IMR-90 (cell line): ENCODE results near the gene AGAP1. TPM values are rescaled to one million over a fixed set of nuclear protein-coding genes. Genes with fewer than 3 reads are reported as not detected.

Experiments
- ATAC-seq: fragments of 200-7000 bp; cut with Tn5 transposase; 2 replicates; pipeline ENCODE4 v1.9.1; 2020; ENCODE audit warnings: low read depth, mild to moderate bottlenecking, moderate library complexity
- BruUV-seq: library from RNA; stranded (reverse); fragments of 400-500 nt; replicated peaks from 2 replicates; lab custom pipeline; 2021; lab: Mats Ljungman, UMichigan
- CTCF ChIA-PET: fragments of 300-600 bp; formaldehyde crosslinking; extraction: SDS; loops from one replicate; lab custom pipeline; 2021; ENCODE audit warnings: antibody characterized with exemption; lab: Yijun Ruan, JAX
- POLR2A ChIA-PET: fragments of 300-600 bp; sonication (Branson Sonifier 250); formaldehyde crosslinking; loops from one replicate; lab custom pipeline; 2022; ENCODE audit warnings: antibody characterized with exemption; ENCODE audit not compliant: unreplicated experiment; lab: Charles Lee
- DNase-seq: peaks from one replicate; pipeline ENCODE4 v3.0.0; 2013
- H2AFZ ChIP-seq: replicated peaks from 2 replicates; pipeline ENCODE3; 2013; ENCODE audit warnings: low read length, mild to moderate bottlenecking; ENCODE audit not compliant: poor library complexity
- H2AK5ac ChIP-seq: 2 replicates; pipeline ENCODE4 v1.6.1; 2013; ENCODE audit warnings: low read depth, low read length, inconsistent platforms
- H2AK9ac ChIP-seq: replicated peaks from 2 replicates; pipeline ENCODE3; 2013; ENCODE audit warnings: mild to moderate bottlenecking, low read depth, low read length, moderate library complexity; ENCODE audit not compliant: poor library complexity
- H2BK120ac ChIP-seq: 2 replicates; pipeline ENCODE4 v1.6.1; 2013; ENCODE audit warnings: low read depth, low read length, inconsistent platforms
- H2BK15ac ChIP-seq: 3 replicates; pipeline ENCODE4 v1.6.1; 2013; ENCODE audit warnings: low read depth, low read length, inconsistent platforms
- H2BK20ac ChIP-seq: 2 replicates; pipeline ENCODE4 v1.6.1; 2013; ENCODE audit warnings: low read depth, mild to moderate bottlenecking, inconsistent platforms, low read length, moderate library complexity
- H2BK5ac ChIP-seq: 2 replicates; pipeline ENCODE4 v1.6.1; 2013; ENCODE audit warnings: mild to moderate bottlenecking, low read depth, low read length, inconsistent platforms; ENCODE audit not compliant: poor library complexity, severe bottlenecking
- H3K14ac ChIP-seq: replicated peaks from 2 replicates; pipeline ENCODE4 v1.6.1; 2013; ENCODE audit warnings: low read depth, low read length, inconsistent platforms
- H3K18ac ChIP-seq: 2 replicates; pipeline ENCODE4 v1.6.1; 2013; ENCODE audit warnings: low read depth, low read length, control low read depth
- H3K23ac ChIP-seq: 2 replicates; pipeline ENCODE4 v1.6.1; 2013; ENCODE audit warnings: low read depth, low read length, inconsistent platforms
- H3K27ac ChIP-seq: 2 replicates; pipeline ENCODE4 v1.5.1; 2013; ENCODE audit warnings: mild to moderate bottlenecking, control low read depth, low read length; ENCODE audit not compliant: insufficient read depth
- H3K27me3 ChIP-seq: 2 replicates; pipeline ENCODE4 v1.6.1; 2013; ENCODE audit warnings: low read length; ENCODE audit not compliant: control insufficient read depth, insufficient read depth
- H3K36me3 ChIP-seq: 2 replicates; pipeline ENCODE4 v1.6.1; 2013; ENCODE audit warnings: low read length, mixed read lengths; ENCODE audit not compliant: control insufficient read depth, insufficient read depth
- H3K4ac ChIP-seq: 2 replicates; pipeline ENCODE4 v1.6.1; 2013; ENCODE audit warnings: low read depth, low read length, inconsistent platforms
- H3K4me1 ChIP-seq: 2 replicates; pipeline ENCODE4 v1.6.1; 2013; ENCODE audit warnings: low read length, mixed read lengths; ENCODE audit not compliant: control insufficient read depth, insufficient read depth
- H3K4me2 ChIP-seq: 2 replicates; pipeline ENCODE4 v1.6.1; 2013; ENCODE audit warnings: low read depth, mild to moderate bottlenecking, control low read depth, low read length, moderate library complexity
- H3K4me3 ChIP-seq: 2 replicates; pipeline ENCODE4 v1.5.1; 2013; ENCODE audit warnings: low read depth, mild to moderate bottlenecking, control low read depth, low read length, moderate library complexity; ENCODE audit not compliant: insufficient read depth
- H3K56ac ChIP-seq: 2 replicates; pipeline ENCODE4 v1.6.1; 2013; ENCODE audit warnings: low read length, inconsistent platforms; ENCODE audit not compliant: insufficient read depth; ENCODE audit errors: extremely low read depth
- H3K79me1 ChIP-seq, 2 experiments: 2 replicates each; pipeline ENCODE4 v1.6.1; 2013; ENCODE audit warnings: low read length in 2 of 2, inconsistent platforms in 1 of 2, low read depth in 1 of 2
- H3K9ac ChIP-seq: 2 replicates; pipeline ENCODE4 v1.6.1; 2013; ENCODE audit warnings: low read depth, low read length, control low read depth
- H3K9me1 ChIP-seq: 2 replicates; pipeline ENCODE4 v1.6.1; 2013; ENCODE audit warnings: low read length, inconsistent platforms; ENCODE audit not compliant: insufficient read depth
- H3K9me3 ChIP-seq: 2 replicates; pipeline ENCODE4 v1.6.1; 2013; ENCODE audit warnings: low read length; ENCODE audit not compliant: control insufficient read depth, insufficient read depth
- H4K20me1 ChIP-seq: 2 replicates; pipeline ENCODE4 v1.6.1; 2013; ENCODE audit warnings: low read length, inconsistent platforms; ENCODE audit not compliant: insufficient read depth
- H4K5ac ChIP-seq: 2 replicates; pipeline ENCODE4 v1.6.1; 2013; ENCODE audit warnings: mild to moderate bottlenecking, low read depth, low read length, control low read depth
- H4K8ac ChIP-seq, 2 experiments: 2 replicates each; pipeline ENCODE4 v1.6.1; 2013; ENCODE audit warnings: low read depth in 2 of 2, low read length in 2 of 2, control low read depth in 1 of 2, inconsistent platforms in 1 of 2
- H4K91ac ChIP-seq: 2 replicates; pipeline ENCODE4 v1.6.1; 2013; ENCODE audit warnings: low read depth, low read length, inconsistent platforms; ENCODE audit not compliant: insufficient read depth
- CEBPB ChIP-seq: IDR thresholded peaks from 2 replicates; pipeline ENCODE4 v1.6.1; 2012; ENCODE audit warnings: low read depth, low read length, improper control_type of control experiment
- CHD1 ChIP-seq: IDR thresholded peaks from 2 replicates; pipeline ENCODE4 v1.6.1; 2012; ENCODE audit warnings: low read depth, low read length, improper control_type of control experiment
- FOS ChIP-seq: fragments of 150-350 bp; IDR thresholded peaks from 2 replicates; pipeline ENCODE4 v1.6.1; 2016; ENCODE audit warnings: low read depth, low read length
- MAFK ChIP-seq: IDR thresholded peaks from 2 replicates; pipeline ENCODE4 v1.6.1; 2012; ENCODE audit warnings: low read depth, low read length, improper control_type of control experiment
- MAZ ChIP-seq: IDR thresholded peaks from 2 replicates; pipeline ENCODE4 v1.6.1; 2012; ENCODE audit warnings: low read depth, mild to moderate bottlenecking, low read length, improper control_type of control experiment, moderate library complexity, borderline replicate concordance
- NFE2L2 ChIP-seq: fragments of 150-350 bp; IDR thresholded peaks from 2 replicates; pipeline ENCODE4 v1.6.1; 2016; ENCODE audit warnings: low read depth, mild to moderate bottlenecking, low read length
- POLR2A ChIP-seq: IDR thresholded peaks from 2 replicates; pipeline ENCODE4 v1.6.1; 2012; ENCODE audit warnings: mild to moderate bottlenecking, low read depth, low read length
- RFX5 ChIP-seq: IDR thresholded peaks from 2 replicates; pipeline ENCODE4 v1.8.0; 2012; ENCODE audit warnings: low read depth, mild to moderate bottlenecking, low read length, moderate library complexity
- WGBS, 2 experiments: methylation state at CpG; one replicate each; pipeline versions ENCODE4 v1.1.5 to v1.1.7; 2013; ENCODE audit warnings: missing lambda C conversion rate in 2 of 2; ENCODE audit not compliant: insufficient read length in 1 of 2; ENCODE audit errors: extremely low coverage in 2 of 2; 5-methylcytosine and 5-hydroxymethylcytosine counted together
- dilution Hi-C: fragments of 300-500 bp; cut with HindIII; formaldehyde crosslinking; loops from one replicate; pipeline ENCODE4 v1.14.3; 2018; ENCODE audit warnings: low sequenced_read_pairs; ENCODE audit not compliant: unreplicated experiment
- in situ Hi-C: fragments of 300-500 bp; cut with MboI; formaldehyde crosslinking; loops from 3 replicates; pipeline ENCODE4 v1.14.3; 2019; ENCODE audit warnings: low sequenced_read_pairs, inconsistent platforms, mixed read lengths
- intact Hi-C: fragments of 100-400 bp; cut with micrococcal nuclease; formaldehyde crosslinking; loops from 2 replicates; pipeline ENCODE4 v1.10.0; 2022
- polyA plus RNA-seq, 3 experiments: library from polyadenylated mRNA; depleted of rRNA; stranded (reverse); fragments of >200 nt; gene quantifications; 2 replicates each; pipeline ENCODE4 v1.2.3, GENCODE V29; 2012; ENCODE audit warnings: low replicate concordance in 1 of 3
- total RNA-seq: library from RNA; depleted of rRNA; stranded (reverse); fragments of >200 nt; gene quantifications from 2 replicates; pipeline ENCODE4 v1.2.3, GENCODE V29; 2012
- TF ChIP-seq, protein P1 (sequence below): fragments of 150-350 bp; IDR thresholded peaks from 2 replicates; pipeline ENCODE4 v1.6.1; 2016; ENCODE audit warnings: low read depth, mild to moderate bottlenecking, low read length, moderate library complexity, borderline replicate concordance
- TF ChIP-seq, protein P2 (sequence below): fragments of 150-350 bp; IDR thresholded peaks from 2 replicates; pipeline ENCODE4 v1.6.1; 2017; ENCODE audit warnings: mild to moderate bottlenecking, antibody characterized with exemption, low read length, low read depth

The AGAP1 gene
- total and polyA plus RNA-seq, 2 of the 4 experiments (the other 2 are of a cell fraction) = 15.1 to 16.4 TPM

DNA sequence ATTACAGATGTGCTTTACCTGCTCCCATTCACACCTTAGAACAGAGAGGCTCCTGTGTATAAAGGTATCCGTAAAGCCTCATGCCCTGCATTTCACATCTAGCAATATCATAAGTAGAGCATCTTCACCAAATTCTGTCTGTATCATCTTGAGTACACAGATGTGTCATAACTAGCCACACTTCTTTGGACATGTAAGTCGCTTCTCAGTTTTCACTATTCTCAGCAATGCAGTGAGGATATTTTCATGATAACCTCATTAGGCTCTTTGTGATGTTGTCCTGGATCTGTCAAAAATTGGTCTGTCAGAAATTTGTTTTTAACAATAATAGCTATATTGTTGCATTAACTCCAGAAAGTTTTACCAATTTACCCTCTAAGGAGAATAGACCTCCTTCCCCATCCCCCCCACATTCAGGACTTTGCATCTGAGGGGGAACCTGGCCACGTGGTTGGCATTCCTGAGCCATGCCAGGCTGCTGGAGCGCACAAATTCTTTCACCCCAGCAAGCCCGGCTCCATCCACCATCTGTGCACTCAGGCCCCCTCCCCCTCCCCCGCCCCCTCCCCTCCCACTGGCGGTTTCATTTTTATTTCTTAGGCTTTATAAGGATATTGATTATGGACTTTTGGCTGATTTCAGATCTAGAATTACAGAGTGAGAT, 34.1 kb downstream of the AGAP1 start:
- peaks cover 17 to 67% of the 10 kb centered on the region in 2 experiments for H3K79me1 ChIP-seq
- no peak overlapping the region for H4K5ac ChIP-seq
- H3K4me1 ChIP-seq = peaks cover 2% of the 10 kb centered on the region; the same call in 1 of the 2 replicates
- POLR2A ChIA-PET = no interaction called here
- no peaks in the 10 kb centered on the region for H3K27me3 ChIP-seq
- DNase-seq = peak; percentile 57
- no peak overlapping the region for H3K56ac ChIP-seq
- intact Hi-C loops (no loop called here), dilution Hi-C loops (no loop called here), in situ Hi-C loops (no loop called here)
- H2BK5ac ChIP-seq = no peak overlapping the region
- peaks cover 2% of the 10 kb centered on the region; the same call in 1 of the 2 replicates for H3K9me3 ChIP-seq
- H3K4me3 ChIP-seq = no peak overlapping the region
- H4K20me1 ChIP-seq = peaks cover 78% of the 10 kb centered on the region
- no peak overlapping the region for H4K91ac ChIP-seq
- peak; percentile 72 for ATAC-seq
- H3K36me3 ChIP-seq = no peaks in the 10 kb centered on the region
- no peak overlapping the region for H3K23ac ChIP-seq
- no peak overlapping the region for H2BK120ac ChIP-seq
- no peak overlapping the region for H3K9ac ChIP-seq
- no peak overlapping the region for H3K27ac ChIP-seq
- H3K4ac ChIP-seq = no peak overlapping the region
- H2AFZ ChIP-seq = no peak overlapping the region
- no peak overlapping the region for H3K18ac ChIP-seq
- no TSS peak for BruUV-seq
- no peak overlapping the region for H2BK15ac ChIP-seq
- no peak overlapping the region for H2BK20ac ChIP-seq
- TF ChIP-seq NFE2L2 (no peak), FOS (no peak), MAFK (no peak), MAZ (no peak), CHD1 (no peak), RFX5 (no peak), POLR2A (no peak), CEBPB (no peak)
- TF ChIP-seq, protein P1, sequence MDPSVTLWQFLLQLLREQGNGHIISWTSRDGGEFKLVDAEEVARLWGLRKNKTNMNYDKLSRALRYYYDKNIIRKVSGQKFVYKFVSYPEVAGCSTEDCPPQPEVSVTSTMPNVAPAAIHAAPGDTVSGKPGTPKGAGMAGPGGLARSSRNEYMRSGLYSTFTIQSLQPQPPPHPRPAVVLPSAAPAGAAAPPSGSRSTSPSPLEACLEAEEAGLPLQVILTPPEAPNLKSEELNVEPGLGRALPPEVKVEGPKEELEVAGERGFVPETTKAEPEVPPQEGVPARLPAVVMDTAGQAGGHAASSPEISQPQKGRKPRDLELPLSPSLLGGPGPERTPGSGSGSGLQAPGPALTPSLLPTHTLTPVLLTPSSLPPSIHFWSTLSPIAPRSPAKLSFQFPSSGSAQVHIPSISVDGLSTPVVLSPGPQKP = no peak
- TF ChIP-seq, protein P2, sequence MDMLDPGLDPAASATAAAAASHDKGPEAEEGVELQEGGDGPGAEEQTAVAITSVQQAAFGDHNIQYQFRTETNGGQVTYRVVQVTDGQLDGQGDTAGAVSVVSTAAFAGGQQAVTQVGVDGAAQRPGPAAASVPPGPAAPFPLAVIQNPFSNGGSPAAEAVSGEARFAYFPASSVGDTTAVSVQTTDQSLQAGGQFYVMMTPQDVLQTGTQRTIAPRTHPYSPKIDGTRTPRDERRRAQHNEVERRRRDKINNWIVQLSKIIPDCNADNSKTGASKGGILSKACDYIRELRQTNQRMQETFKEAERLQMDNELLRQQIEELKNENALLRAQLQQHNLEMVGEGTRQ = no peak
- no peak overlapping the region for H4K8ac ChIP-seq
- peak overlapping the region; percentile 30; the same call in 1 of the 2 replicates for H3K4me2 ChIP-seq
- H2AK5ac ChIP-seq = no peak overlapping the region
- CTCF ChIA-PET = no interaction called here
- WGBS, 2 experiments = no CpG with 5 or more reads among the region's 7 CpGs
- H3K14ac ChIP-seq = no peak overlapping the region
- H2AK9ac ChIP-seq = no peak overlapping the region
- peaks cover 7% of the 10 kb centered on the region for H3K9me1 ChIP-seq
